HG02981 (cell line): ENCODE data around the gene APBA1.

ENCODE experiments used
- ATAC-seq: cut with Tn5 transposase; IDR thresholded peaks from one replicate; pipeline ENCODE4 v1.9.1; 2021; ENCODE audit warnings: mild to moderate bottlenecking, moderate library complexity; ENCODE audit not compliant: unreplicated experiment

The APBA1 gene

GRCh38 chr9:69377981-69378380, 294.2 kb downstream of the APBA1 start:
- ATAC-seq = no peak
